K562 (cell line): Measurements from ENCODE around the gene SPAG7. TPM values are rescaled to one million over a fixed set of nuclear protein-coding genes. Genes with fewer than 3 reads are reported as not detected.

ENCODE experiments used
- ATAC-seq: fragments of 200-7000 bp; cut with Tn5 transposase; 3 replicates; pipeline ENCODE4 v1.9.1; 2020; ENCODE audit warnings: moderate library complexity
- BruUV-seq: library from RNA; stranded (reverse); fragments of 400-500 nt; replicated peaks from 2 replicates; lab custom pipeline; 2021; lab: Mats Ljungman, UMichigan
- CTCF ChIA-PET: fragments of 300-600 bp; formaldehyde crosslinking; extraction: SDS; loops from one replicate; lab custom pipeline; 2021; ENCODE audit warnings: low intra/inter-chr PET ratio; lab: Yijun Ruan, JAX
- POLR2A ChIA-PET: fragments of 300-600, 350-650 bp; sonication (Branson Sonifier 250); formaldehyde crosslinking; extraction: SDS; loops from one replicate; lab custom pipeline; 2021; ENCODE audit warnings: antibody characterized with exemption, inconsistent platforms; lab: Yijun Ruan, JAX
- DNase-seq, 4 experiments: peaks; one replicate each; pipeline versions ENCODE4 v3.0.0 to v3.0.0-alpha.2; 2011 to 2018; ENCODE audit warnings: low spot score in 3 of 4, mixed read lengths in 3 of 4; ENCODE audit errors: extremely low read depth in 1 of 4
- FAIRE-seq: peaks from 2 replicates; lab custom pipeline; 2011; peaks lifted over from hg19 to GRCh38; lab: Jason Lieb, UNC
- H2AFZ ChIP-seq: 2 replicates; pipeline ENCODE4 v1.6.0; 2011; ENCODE audit warnings: low read depth, low read length, control low read depth, inconsistent platforms
- H3K27ac ChIP-seq: fragments of 200-600 bp; 3 replicates; pipeline ENCODE4 v1.8.0; 2011; ENCODE audit warnings: low read depth, mild to moderate bottlenecking, control low read depth, inconsistent platforms, low read length, moderate library complexity, mixed read lengths; ENCODE audit errors: extremely low read depth
- H3K27me3 ChIP-seq, 2 experiments: fragments of 300-600 bp in 1 of 2; 2 replicates in 1 of 2; 3 replicates in 1 of 2; pipeline versions ENCODE4 v1.6.0 to v1.8.0; 2011; ENCODE audit warnings: inconsistent platforms in 2 of 2, low read length in 2 of 2, mild to moderate bottlenecking in 1 of 2, mixed read lengths in 1 of 2, moderate library complexity in 1 of 2; ENCODE audit not compliant: control insufficient read depth in 2 of 2, insufficient read depth in 2 of 2
- H3K36me3 ChIP-seq: fragments of 300-600 bp; 3 replicates; pipeline ENCODE4 v1.8.0; 2011; ENCODE audit warnings: mild to moderate bottlenecking, low read length, inconsistent platforms; ENCODE audit not compliant: control insufficient read depth, insufficient read depth
- H3K4me1 ChIP-seq, 2 experiments: fragments of 200-600 bp in 1 of 2; replicated peaks in 1 of 2; 2 replicates in 1 of 2; 3 replicates in 1 of 2; pipeline versions ENCODE4 v1.5.1 to v1.8.0; 2011; ENCODE audit warnings: inconsistent platforms in 2 of 2, low read length in 2 of 2, mild to moderate bottlenecking in 1 of 2, mixed read lengths in 1 of 2, moderate library complexity in 1 of 2; ENCODE audit not compliant: control insufficient read depth in 2 of 2, insufficient read depth in 2 of 2
- H3K4me2 ChIP-seq: 2 replicates; pipeline ENCODE4 v1.6.1; 2011; ENCODE audit warnings: low read length, control low read depth, inconsistent platforms, mixed read lengths; ENCODE audit not compliant: insufficient read depth
- H3K4me3 ChIP-seq: fragments of 200-600 bp; sonication (generic), shearing (Covaris generic); 2 replicates; pipeline ENCODE4 v1.5.1; 2016; ENCODE audit warnings: control low read depth, inconsistent platforms
- H3K79me2 ChIP-seq: fragments of 200-600 bp; 3 replicates; pipeline ENCODE4 v1.8.0; 2011; ENCODE audit warnings: low read length, inconsistent platforms; ENCODE audit not compliant: control insufficient read depth, insufficient read depth
- H3K9ac ChIP-seq, 2 experiments: 2 replicates each; pipeline versions ENCODE4 v1.6.0 to v1.6.1; 2011; ENCODE audit warnings: low read depth in 2 of 2, low read length in 2 of 2, control low read depth in 1 of 2, inconsistent platforms in 1 of 2, mild to moderate bottlenecking in 1 of 2, mixed read lengths in 1 of 2; ENCODE audit not compliant: insufficient read depth in 1 of 2
- H3K9me1 ChIP-seq: one replicate; pipeline ENCODE4 v1.6.0; 2011; ENCODE audit warnings: inconsistent platforms, mild to moderate bottlenecking, low read length, moderate library complexity; ENCODE audit not compliant: control insufficient read depth, insufficient read depth
- H3K9me3 ChIP-seq: replicated peaks from 2 replicates; pipeline ENCODE4 v1.5.1; 2011; ENCODE audit warnings: low read depth, low read length, inconsistent platforms; ENCODE audit not compliant: control insufficient read depth, insufficient read depth
- H4K20me1 ChIP-seq: replicated peaks from 2 replicates; pipeline ENCODE4 v1.6.1; 2011; ENCODE audit warnings: low read length, inconsistent platforms, mixed read lengths; ENCODE audit not compliant: control insufficient read depth, insufficient read depth
- ASH1L ChIP-seq: fragments of 450-650 bp; IDR thresholded peaks from 2 replicates; pipeline ENCODE4 v1.6.1; 2018; ENCODE audit warnings: borderline replicate concordance, mild to moderate bottlenecking, low read depth; ENCODE audit not compliant: partially characterized antibody
- CGGBP1 ChIP-seq: fragments of 250-450 bp; sonication (Bioruptor Pico); IDR thresholded peaks from 2 replicates; pipeline ENCODE4 v1.9.0; 2021; ENCODE audit warnings: mild to moderate bottlenecking
- EP400 ChIP-seq: fragments of 450-650 bp; IDR thresholded peaks from 2 replicates; pipeline ENCODE4 v1.6.1; 2017; ENCODE audit warnings: antibody characterized with exemption, mild to moderate bottlenecking, moderate library complexity
- ETV5 ChIP-seq: sonication (generic); formaldehyde crosslinking; IDR thresholded peaks from 2 replicates; pipeline ENCODE4 v1.4.0; 2020; ENCODE audit warnings: low read depth, mild to moderate bottlenecking, missing genetic modification reagents
- HOXB6 ChIP-seq: fragments of 250-450 bp; sonication (Bioruptor Pico); IDR thresholded peaks from 2 replicates; pipeline ENCODE4 v1.5.1; 2022; ENCODE audit warnings: mild to moderate bottlenecking, borderline replicate concordance
- KLF6 ChIP-seq: fragments of 250-450 bp; sonication (Bioruptor Pico); IDR thresholded peaks from 2 replicates; pipeline ENCODE4 v1.4.0; 2020; ENCODE audit warnings: mild to moderate bottlenecking, moderate library complexity, borderline replicate concordance
- SIN3A ChIP-seq, 2 experiments: fragments of 150-350 bp in 1 of 2; IDR thresholded peaks; 2 replicates each; pipeline ENCODE4 v1.6.1; 2011 to 2016; ENCODE audit warnings: borderline replicate concordance in 2 of 2, low read depth in 2 of 2, low read length in 2 of 2, mild to moderate bottlenecking in 2 of 2, moderate library complexity in 2 of 2; ENCODE audit not compliant: control insufficient read depth in 1 of 2
- ZNF174 ChIP-seq: fragments of 250-450 bp; sonication (Bioruptor Pico); IDR thresholded peaks from 2 replicates; pipeline ENCODE4 v1.4.0; 2020; ENCODE audit warnings: mild to moderate bottlenecking
- ZNF3 ChIP-seq: fragments of 250-450 bp; sonication (Bioruptor Pico); IDR thresholded peaks from 2 replicates; pipeline ENCODE4 v1.5.0; 2021; ENCODE audit warnings: mild to moderate bottlenecking, moderate library complexity
- ZNF583 ChIP-seq: fragments of 250-450 bp; sonication (Bioruptor Pico); IDR thresholded peaks from 2 replicates; pipeline ENCODE4 v1.4.0; 2020
- ZNF695 ChIP-seq: fragments of 450-650 bp; formaldehyde crosslinking; IDR thresholded peaks from 2 replicates; pipeline ENCODE4 v1.4.0; 2020; ENCODE audit warnings: mild to moderate bottlenecking, moderate library complexity
- WGBS: fragments of 100-300 bp; shearing (Covaris generic); methylation state at CpG from one replicate; pipeline ENCODE4 v1.1.6; 2016; ENCODE audit warnings: low coverage, mixed read lengths; ENCODE audit not compliant: insufficient coverage; ENCODE audit errors: missing lambda C conversion rate; 5-methylcytosine and 5-hydroxymethylcytosine counted together
- in situ Hi-C: fragments of 300-500 bp; cut with MboI; formaldehyde crosslinking; loops from 4 replicates; pipeline ENCODE4 v1.15.0; 2018; ENCODE audit warnings: inconsistent platforms, mixed read lengths
- intact Hi-C: fragments of 100-400 bp; cut with micrococcal nuclease; formaldehyde crosslinking; loops from 2 replicates; pipeline ENCODE4 v1.14.2; 2022
- polyA plus RNA-seq, 8 experiments: library from polyadenylated mRNA; depleted of rRNA in 4 of 8; stranded (reverse) in 5 of 8; unstranded in 3 of 8; fragments of >200 nt; fragmentation: Nextera tagmentation in 2 of 8; fragmentation: Illumina TruSeq in 1 of 8; extraction: Ambion mirVana in 2 of 8; extraction: Trizol in 1 of 8; gene quantifications; 2 replicates each; pipeline versions ENCODE4 v1.2.1 to v1.2.3, GENCODE V29; 2011 to 2014; ENCODE audit warnings: inconsistent platforms in 1 of 8, missing spikeins in 1 of 8
- total RNA-seq, 7 experiments: library from RNA; depleted of rRNA in 6 of 7; stranded (reverse); fragments of >200 nt in 6 of 7; fragmentation: Illumina TruSeq in 2 of 7; extraction: Trizol in 2 of 7; gene quantifications; 2 replicates each; pipeline versions ENCODE4 v1.2.1 to v1.2.3, GENCODE V29; 2011 to 2021; ENCODE audit warnings: low replicate concordance in 1 of 7

Gene SPAG7
- total and polyA plus RNA-seq, 9 of the 15 experiments (the other 6 are each of a cell fraction or from before 2014, with no cell fraction given): 5.6 to 53.5 (median 36.3) TPM

GRCh38 chr17:4974115-4974670 is 6.6 kb upstream of the SPAG7 start:
- no peaks in the 10 kb centered on the region for H4K20me1 ChIP-seq
- POLR2A ChIA-PET: no interaction called here
- intact Hi-C loops (no loop called here), in situ Hi-C loops (no loop called here)
- H3K27ac ChIP-seq: no peak overlapping the region
- WGBS: 85% methylated on average over 8 of the region's 9 CpGs
- H2AFZ ChIP-seq: no peak overlapping the region
- H3K9me1 ChIP-seq: no peaks in the 10 kb centered on the region
- no peak overlapping the region for H3K9ac ChIP-seq
- H3K79me2 ChIP-seq: peaks cover 2% of the 10 kb centered on the region; the same call in 2 of the 3 replicates
- H3K9me3 ChIP-seq: no peaks in the 10 kb centered on the region
- DNase-seq (no peak), ATAC-seq (no peak), FAIRE-seq (no peak)
- H3K4me1 ChIP-seq: peaks cover 5 to 6% of the 10 kb centered on the region in 2 experiments; a peak in 4 of 5 replicates
- H3K4me3 ChIP-seq: no peak overlapping the region
- no peak overlapping the region for H3K4me2 ChIP-seq
- no TSS peak for BruUV-seq
- CTCF ChIA-PET: no interaction called here
- no peaks in the 10 kb centered on the region for H3K27me3 ChIP-seq
- TF ChIP-seq EP400 (no peak), ZNF174 (CRISPR knock-in tag) (no peak), ZNF583 (CRISPR knock-in tag) (no peak), ASH1L (no peak), CGGBP1 (no peak), ZNF695 (CRISPR knock-in tag) (no peak), HOXB6 (CRISPR knock-in tag) (no peak), ETV5 (no peak), SIN3A (IDR thresholded peaks at IDR 0.05; ENCODE audit: borderline replicate concordance in 2 of 2, control insufficient read depth in 1 of 2, low read depth in 2 of 2, low read length in 2 of 2) (no peak), KLF6 (CRISPR knock-in tag) (no peak), ZNF3 (no peak)
- TF ChIP-seq, all 486 proteins: peak for 0
- H3K36me3 ChIP-seq: peaks cover 84% of the 10 kb centered on the region
